Measurements from ENCODE around the gene PAOX.
"Not testable (repeated sequence)": the region's sequence is repeated elsewhere in the genome, so short reads cannot be mapped to it uniquely, and the experiment has no call there.

The PAOX gene

DNA sequence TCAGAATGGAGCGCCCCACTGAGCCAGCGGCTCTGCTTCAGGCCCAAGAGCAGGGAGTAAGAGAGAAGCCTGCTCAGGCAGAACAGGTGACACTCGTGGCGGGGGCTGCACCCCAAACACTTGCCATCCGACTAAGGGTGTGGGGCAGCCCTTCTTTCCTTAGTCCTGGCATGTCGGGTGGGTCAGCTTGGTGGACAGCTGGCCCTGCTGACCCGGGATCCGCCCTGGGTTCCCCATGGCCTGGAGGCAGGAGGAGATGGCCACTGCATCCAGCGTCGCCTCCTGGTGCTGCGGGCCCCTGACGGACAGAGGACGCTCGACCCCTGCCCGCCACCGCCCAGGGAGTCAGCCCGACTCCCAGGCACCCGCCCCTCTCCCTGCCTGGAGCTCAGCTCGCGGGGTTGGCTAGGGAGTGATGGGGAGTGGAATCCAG lies 1.2 kb upstream of the PAOX start:
- Histone ChIP-seq H3K27me3 (ENCODE audit: low read depth) (no peaks in the 10 kb centered on the region), H3K4me3 (peak overlapping the region; percentile 49), H3K9me3 (no peaks in the 10 kb centered on the region), H3K4me1 (peaks cover 31% of the 10 kb centered on the region), H3K36me3 (replicated peaks) (no peaks in the 10 kb centered on the region)
- DNase-seq (ENCODE audit: low spot score in 2 of 2), result no peak
- in situ Hi-C loops (cut with MboI; ENCODE audit: low sequenced_read_pairs), result no loop called here

- DNase-seq (ENCODE audit: low spot score in 2 of 2), result peak; percentile 32 to 72
- no peaks in the 10 kb centered on the region for H3K27me3 ChIP-seq (ENCODE audit: low read depth)
- H3K4me3 ChIP-seq, result peak overlapping the region; percentile 49
- H3K36me3 ChIP-seq (replicated peaks), result no peaks in the 10 kb centered on the region
- H3K9me3 ChIP-seq, result no peaks in the 10 kb centered on the region
- in situ Hi-C loops (cut with MboI; ENCODE audit: low sequenced_read_pairs), result no loop called here
- H3K4me1 ChIP-seq, result peaks cover 31% of the 10 kb centered on the region
These were observed 588 bp upstream of the PAOX start for GRCh38 chr10:133378251-133379096.

DNA sequence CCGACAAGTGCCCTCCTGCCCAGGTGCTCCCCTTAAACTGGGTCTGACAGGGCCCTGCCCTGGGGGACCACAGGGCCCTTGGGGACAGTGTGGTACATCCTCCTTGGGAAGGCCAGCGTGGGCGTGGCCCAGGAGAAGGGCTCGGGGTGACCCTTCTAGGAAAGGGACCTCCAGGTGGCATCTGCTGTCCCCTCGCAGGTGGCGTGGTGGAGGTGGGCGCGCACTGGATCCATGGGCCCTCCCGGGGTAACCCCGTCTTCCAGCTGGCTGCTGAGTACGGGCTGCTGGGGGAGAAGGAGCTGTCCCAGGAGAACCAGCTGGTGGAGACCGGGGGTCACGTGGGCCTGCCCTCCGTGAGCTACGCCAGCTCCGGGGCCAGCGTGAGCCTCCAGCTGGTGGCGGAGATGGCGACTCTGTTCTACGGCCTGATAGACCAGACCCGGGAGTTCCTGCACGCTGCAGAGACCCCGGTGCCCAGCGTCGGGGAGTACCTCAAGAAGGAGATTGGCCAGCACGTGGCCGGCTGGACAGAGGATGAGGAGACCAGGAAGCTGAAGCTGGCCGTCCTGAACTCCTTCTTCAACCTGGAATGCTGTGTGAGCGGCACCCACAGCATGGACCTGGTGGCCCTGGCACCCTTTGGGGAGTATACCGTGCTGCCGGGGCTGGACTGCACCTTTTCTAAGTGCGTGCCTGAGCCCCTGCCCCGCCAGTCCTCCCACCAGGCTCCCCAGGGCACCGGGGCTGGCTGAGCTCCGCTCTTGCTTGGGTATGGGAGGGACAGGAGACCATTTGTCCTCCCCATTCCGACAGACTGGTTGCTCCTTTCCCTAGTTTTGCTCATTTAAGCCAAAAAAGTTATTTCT lies 972 bp downstream of the PAOX start:
- Histone ChIP-seq H3K4me1 (peaks cover 17% of the 10 kb centered on the region), H3K4me3 (no peak overlapping the region), H3K27me3 (ENCODE audit: low read depth) (no peaks in the 10 kb centered on the region), H3K9me3 (no peaks in the 10 kb centered on the region), H3K36me3 (replicated peaks) (no peaks in the 10 kb centered on the region)
- DNase-seq (ENCODE audit: low spot score in 2 of 2), result no peak
- in situ Hi-C loops (cut with MboI; ENCODE audit: low sequenced_read_pairs), result no loop called here

- H3K4me3 ChIP-seq, result no peak overlapping the region
- in situ Hi-C loops (cut with MboI; ENCODE audit: low sequenced_read_pairs), result no loop called here
- H3K4me1 ChIP-seq, result peaks cover 9% of the 10 kb centered on the region
- H3K27me3 ChIP-seq (ENCODE audit: low read depth), result no peaks in the 10 kb centered on the region
- no peaks in the 10 kb centered on the region for H3K36me3 ChIP-seq (replicated peaks)
- no peaks in the 10 kb centered on the region for H3K9me3 ChIP-seq
- no peak for DNase-seq (ENCODE audit: low spot score in 2 of 2)
These were observed 2.0 kb downstream of the PAOX start for GRCh38 chr10:133381036-133381435.

GRCh38 chr10:133383551-133383950 lies 4.5 kb downstream of the PAOX start:
- H3K36me3 ChIP-seq (replicated peaks), result no peaks in the 10 kb centered on the region
- no peak for DNase-seq (ENCODE audit: low spot score in 2 of 2)
- no peak overlapping the region for H3K4me3 ChIP-seq
- no peaks in the 10 kb centered on the region for H3K4me1 ChIP-seq
- in situ Hi-C loops (cut with MboI; ENCODE audit: low sequenced_read_pairs), result no loop called here
- H3K27me3 ChIP-seq (ENCODE audit: low read depth), result no peaks in the 10 kb centered on the region
- H3K9me3 ChIP-seq, result no peaks in the 10 kb centered on the region

GRCh38 chr10:133384071-133384470 lies 5.0 kb downstream of the PAOX start:
- Histone ChIP-seq H3K9me3 (no peaks in the 10 kb centered on the region), H3K36me3 (replicated peaks) (no peaks in the 10 kb centered on the region), H3K27me3 (ENCODE audit: low read depth) (no peaks in the 10 kb centered on the region), H3K4me1 (no peaks in the 10 kb centered on the region), H3K4me3 (no peak overlapping the region)
- in situ Hi-C loops (cut with MboI; ENCODE audit: low sequenced_read_pairs), result no loop called here
- no peak for DNase-seq (ENCODE audit: low spot score in 2 of 2)

DNA sequence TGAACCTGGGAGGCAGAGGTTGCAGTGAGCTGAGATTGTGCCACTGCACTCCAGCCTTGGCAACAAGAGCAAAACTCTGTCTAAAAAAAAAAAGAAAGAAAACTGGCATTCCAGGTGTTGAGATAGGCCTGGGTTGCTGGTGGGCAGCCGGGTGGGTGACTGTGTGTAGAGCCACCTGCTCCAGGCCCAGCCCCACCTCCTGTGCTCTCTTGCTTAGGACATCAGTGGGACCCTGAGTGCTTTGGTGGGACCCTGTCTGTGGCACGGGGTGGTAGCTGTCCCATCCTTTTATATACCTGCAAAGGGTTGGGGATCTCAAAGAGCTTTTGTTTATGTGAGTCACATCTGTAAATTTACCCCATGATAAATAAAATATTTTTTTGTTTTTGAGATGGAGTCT lies 6.2 kb downstream of the PAOX start:
- no peak overlapping the region for H3K4me3 ChIP-seq
- in situ Hi-C loops (cut with MboI; ENCODE audit: low sequenced_read_pairs), result no loop called here
- H3K4me1 ChIP-seq, result no peaks in the 10 kb centered on the region
- no peaks in the 10 kb centered on the region for H3K27me3 ChIP-seq (ENCODE audit: low read depth)
- no peaks in the 10 kb centered on the region for H3K36me3 ChIP-seq (replicated peaks)
- DNase-seq (ENCODE audit: low spot score in 2 of 2), result no peak
- no peaks in the 10 kb centered on the region for H3K9me3 ChIP-seq

GRCh38 chr10:133386951-133387350 lies 7.9 kb downstream of the PAOX start:
- in situ Hi-C loops (cut with MboI; ENCODE audit: low sequenced_read_pairs); H3K4me3 ChIP-seq; DNase-seq (ENCODE audit: low spot score in 2 of 2); H3K4me1 ChIP-seq; H3K36me3 ChIP-seq (replicated peaks); H3K9me3 ChIP-seq; H3K27me3 ChIP-seq (ENCODE audit: low read depth): not testable (repeated sequence)

DNA sequence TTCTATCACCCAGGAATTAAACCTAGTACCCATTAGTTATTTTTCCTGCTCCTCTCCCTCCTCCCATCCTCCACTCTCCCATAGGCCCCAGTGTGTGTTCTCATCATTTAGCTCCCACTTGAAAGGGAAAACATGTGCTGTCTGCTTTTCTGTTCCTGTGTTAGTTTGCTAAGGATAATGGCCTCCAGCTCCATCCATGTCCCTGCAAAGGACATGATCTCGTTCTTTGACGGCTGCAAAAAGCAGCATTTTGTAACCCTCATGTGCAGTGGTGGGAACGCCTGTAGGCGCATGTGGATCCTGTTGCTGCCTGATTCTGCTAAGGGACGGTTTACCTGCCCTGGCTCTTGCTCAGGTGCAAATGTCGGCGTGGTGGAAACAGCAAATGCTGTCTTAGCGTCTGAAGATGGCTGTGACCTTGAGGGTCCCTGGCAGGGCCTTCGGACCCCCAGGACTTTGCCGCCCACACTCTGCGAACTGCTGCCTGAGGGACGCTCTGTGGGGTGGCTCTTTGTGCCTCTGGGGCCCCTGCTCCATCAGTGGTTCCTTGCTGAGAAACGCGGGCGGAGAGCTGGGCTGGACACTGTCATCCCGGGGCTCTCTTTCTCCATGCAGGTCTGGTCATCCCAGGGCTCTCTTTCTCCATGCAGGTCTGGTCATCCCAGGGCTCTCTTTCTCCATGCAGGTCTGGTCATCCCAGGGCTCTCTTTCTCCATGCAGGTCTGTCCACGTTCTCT lies 9.3 kb downstream of the PAOX start:
- Histone ChIP-seq H3K9me3 (no peaks in the 10 kb centered on the region), H3K4me3 (no peak overlapping the region), H3K4me1 (peaks cover under 1% of the 10 kb centered on the region; the same call in 1 of the 2 replicates), H3K27me3 (ENCODE audit: low read depth) (no peaks in the 10 kb centered on the region), H3K36me3 (replicated peaks) (no peaks in the 10 kb centered on the region)
- in situ Hi-C loops (cut with MboI; ENCODE audit: low sequenced_read_pairs), result no loop called here
- DNase-seq (ENCODE audit: low spot score in 2 of 2), result no peak

DNA sequence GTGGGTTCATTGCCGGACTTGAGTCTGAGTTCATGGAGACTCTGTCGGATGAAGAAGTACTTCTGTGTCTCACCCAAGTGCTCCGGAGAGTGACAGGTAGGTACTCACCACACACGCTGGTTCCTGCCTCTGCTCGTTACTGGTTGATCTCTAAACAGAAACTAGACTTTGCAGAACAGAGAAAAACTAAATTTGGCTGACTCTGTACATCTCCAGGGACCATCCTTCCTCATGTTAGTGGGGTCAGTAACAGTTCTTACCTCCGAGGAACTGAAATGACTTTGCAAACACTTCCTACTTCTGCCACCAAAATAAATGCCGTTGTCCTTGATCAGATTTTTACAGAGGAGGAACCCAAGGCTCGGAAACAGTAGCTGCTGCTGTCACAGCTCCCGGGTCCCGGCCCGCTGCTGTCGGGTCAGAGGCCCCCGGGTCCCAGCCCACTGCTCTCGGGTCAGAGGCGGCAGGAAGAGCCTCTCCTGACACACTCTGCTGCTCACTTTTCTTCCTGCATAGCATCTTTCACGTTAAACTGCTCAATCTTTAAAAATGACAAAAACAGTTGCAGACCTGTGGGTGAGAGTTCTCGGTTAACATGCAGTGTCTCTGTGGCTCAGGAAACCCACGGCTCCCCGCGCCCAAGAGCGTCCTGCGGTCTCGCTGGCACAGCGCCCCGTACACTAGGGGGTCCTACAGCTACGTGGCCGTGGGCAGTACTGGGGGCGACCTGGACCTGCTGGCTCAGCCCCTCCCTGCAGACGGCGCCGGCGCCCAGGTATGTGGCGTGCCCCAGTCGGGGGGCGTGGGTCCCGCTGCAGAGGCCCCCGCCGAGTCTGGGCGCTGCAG lies 10.1 kb downstream of the PAOX start:
- no peak overlapping the region for H3K4me3 ChIP-seq
- peaks cover 4% of the 10 kb centered on the region; the same call in 1 of the 2 replicates for H3K4me1 ChIP-seq
- no peaks in the 10 kb centered on the region for H3K27me3 ChIP-seq (ENCODE audit: low read depth)
- no peak for DNase-seq (ENCODE audit: low spot score in 2 of 2)
- in situ Hi-C loops (cut with MboI; ENCODE audit: low sequenced_read_pairs), result no loop called here
- no peaks in the 10 kb centered on the region for H3K9me3 ChIP-seq
- H3K36me3 ChIP-seq (replicated peaks), result peaks cover under 1% of the 10 kb centered on the region; the same call in 1 of the 2 replicates

GRCh38 chr10:133390597-133391248 lies 11.7 kb downstream of the PAOX start:
- Histone ChIP-seq H3K36me3 (replicated peaks) (peaks cover 3% of the 10 kb centered on the region; the same call in 1 of the 2 replicates), H3K27me3 (ENCODE audit: low read depth) (no peaks in the 10 kb centered on the region), H3K4me3 (no peak overlapping the region), H3K4me1 (peaks cover 4% of the 10 kb centered on the region; the same call in 1 of the 2 replicates), H3K9me3 (no peaks in the 10 kb centered on the region)
- in situ Hi-C loops (cut with MboI; ENCODE audit: low sequenced_read_pairs), result no loop called here
- DNase-seq (ENCODE audit: low spot score in 2 of 2), result no peak

DNA sequence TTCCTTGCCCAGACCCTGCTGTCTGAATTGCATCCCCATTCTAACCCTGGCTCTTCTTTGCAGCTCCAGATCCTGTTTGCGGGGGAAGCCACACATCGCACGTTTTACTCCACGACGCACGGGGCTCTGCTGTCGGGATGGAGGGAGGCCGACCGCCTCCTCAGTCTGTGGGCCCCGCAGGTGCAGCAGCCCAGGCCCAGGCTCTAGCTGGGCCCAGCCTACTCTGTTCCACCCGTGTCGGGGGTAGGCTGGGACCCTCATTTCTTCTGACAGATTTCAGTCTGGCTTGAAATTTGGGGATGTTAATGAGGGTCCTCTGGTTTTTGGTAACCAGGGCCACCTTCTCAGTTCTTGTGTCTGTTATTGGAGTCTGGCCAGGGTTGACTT lies 12.2 kb downstream of the PAOX start:
- peaks cover 4% of the 10 kb centered on the region; the same call in 1 of the 2 replicates for H3K4me1 ChIP-seq
- H3K4me3 ChIP-seq, result no peak overlapping the region
- in situ Hi-C loops (cut with MboI; ENCODE audit: low sequenced_read_pairs), result no loop called here
- H3K9me3 ChIP-seq, result no peaks in the 10 kb centered on the region
- H3K36me3 ChIP-seq (replicated peaks), result peaks cover 8% of the 10 kb centered on the region
- no peak for DNase-seq (ENCODE audit: low spot score in 2 of 2)
- H3K27me3 ChIP-seq (ENCODE audit: low read depth), result no peaks in the 10 kb centered on the region
